Gastroesophageal sphincter (tissue), 4 donors: ENCODE data around the gene B4GALT7. TPM values are rescaled to one million over a fixed set of nuclear protein-coding genes. Genes with fewer than 3 reads are reported as not detected.

Experiments
- ATAC-seq: fragments of 150-250 bp; one replicate; pipeline ENCODE4 v1.9.1; 2016; ENCODE audit warnings: mild to moderate bottlenecking, moderate library complexity
- H3K27ac ChIP-seq, 4 donors: fragments of 200-600 bp; sonication (generic) in 3 of 4; 1 replicate in 3 of 4; 2 replicates in 1 of 4; pipeline ENCODE4 v1.5.1; 2016 to 2019
- H3K27me3 ChIP-seq: fragments of 200-600 bp; sonication (generic); one replicate; pipeline ENCODE4 v1.5.1; 2019
- H3K36me3 ChIP-seq, 2 donors: fragments of 200-600 bp; sonication (generic); one replicate each; pipeline ENCODE4 v1.5.1; 2019; ENCODE audit warnings: control low read depth in 1 of 2
- H3K4me1 ChIP-seq, 3 donors: fragments of 200-600 bp; sonication (generic); 1 replicate in 2 of 3; 2 replicates in 1 of 3; pipeline ENCODE4 v1.5.1; 2016 to 2019; ENCODE audit warnings: control low read depth in 2 of 3
- H3K4me3 ChIP-seq, 2 donors: fragments of 200-600 bp; sonication (generic); one replicate each; pipeline ENCODE4 v1.5.1; 2019; ENCODE audit warnings: mild to moderate bottlenecking in 1 of 2, moderate library complexity in 1 of 2
- H3K9me3 ChIP-seq, 3 donors: fragments of 200-600 bp; sonication (generic); one replicate each; pipeline ENCODE4 v1.5.1; 2017 to 2019; ENCODE audit warnings: control low read depth in 2 of 3
- CTCF ChIP-seq, 4 experiments: fragments of 200-600 bp in 2 of 4; fragments of 450-650 bp in 2 of 4; sonication (generic) in 1 of 4; IDR thresholded peaks; one replicate each; pipeline ENCODE4 v1.5.1; 2017 to 2019; ENCODE audit warnings: antibody characterized with exemption in 4 of 4, mild to moderate bottlenecking in 2 of 4, moderate library complexity in 2 of 4
- EP300 ChIP-seq: sonication (generic); formaldehyde crosslinking; IDR thresholded peaks from one replicate; pipeline ENCODE4 v1.6.1; 2017; ENCODE audit warnings: antibody characterized with exemption, mild to moderate bottlenecking
- POLR2A ChIP-seq, 2 donors: fragments of 450-650 bp; IDR thresholded peaks; one replicate each; pipeline ENCODE4 v1.6.1; 2017; ENCODE audit warnings: antibody characterized with exemption in 2 of 2, mild to moderate bottlenecking in 2 of 2, moderate library complexity in 1 of 2
- POLR2AphosphoS5 ChIP-seq: sonication (generic); formaldehyde crosslinking; IDR thresholded peaks from one replicate; pipeline ENCODE4 v1.6.1; 2017; ENCODE audit warnings: antibody characterized with exemption
- WGBS, 2 donors: methylation state at CpG; one replicate each; pipeline ENCODE4 v1.1.5; 2018; ENCODE audit warnings: low coverage in 1 of 2; 5-methylcytosine and 5-hydroxymethylcytosine counted together
- total RNA-seq, 4 donors: library from RNA; depleted of rRNA; stranded (reverse); fragments of >200 nt; gene quantifications; one replicate each; pipeline ENCODE4 v1.1.0, GENCODE V29; 2016

B4GALT7 gene
- total RNA-seq, 4 donors from 2014 or later: 10.2 to 19.5 (median 15.5) TPM

- Histone ChIP-seq H3K27ac (peak within 1 kb of the TSS in 3 of 4 donors; percentile 77 to 84 (median 80)), H3K27me3 (peaks cover 32% of the 10 kb centered on the region), H3K4me3 (peak within 1 kb of the TSS; percentile 90 to 96), H3K36me3 (peaks cover 0 to 34% of the 10 kb centered on the region in 2 donors), H3K9me3 (no peaks in the 10 kb centered on the region), H3K4me1 (peaks cover 0 to 25% (median 6%) of the 10 kb centered on the region in 3 donors)
- WGBS, 2 donors: 2% methylated on average over 6 to 15 of the region's 71 CpGs
- TF ChIP-seq CTCF (IDR thresholded peaks at IDR 0.05) (peak in 3 of 4 experiments; percentile 30 to 46 (median 38)), POLR2A (IDR thresholded peaks at IDR 0.05) (peak; percentile 68 to 71), EP300 (no peak), POLR2AphosphoS5 (peak; percentile 85)
- peak; percentile 96 for ATAC-seq
Observed at GRCh38 chr5:177592010-177592834, 7.7 kb upstream of the B4GALT7 start, which contains the start of gene TMED9. Gene TMED9 (plus strand): TSS chr5:177592203. CDS start chr5:177592215, 12 bp downstream.

GRCh38 chr5:177592905-177593304, 7.0 kb upstream of the B4GALT7 start:
- ATAC-seq: no peak
- Histone ChIP-seq H3K9me3 (no peaks in the 10 kb centered on the region), H3K27me3 (peaks cover 29% of the 10 kb centered on the region), H3K27ac (no peak overlapping the region), H3K4me1 (peaks cover 0 to 25% (median 6%) of the 10 kb centered on the region in 3 donors), H3K4me3 (peak overlapping the region; percentile 90 to 96), H3K36me3 (peaks cover 0 to 34% of the 10 kb centered on the region in 2 donors)
- TF ChIP-seq POLR2AphosphoS5 (no peak), EP300 (no peak), POLR2A (IDR thresholded peaks at IDR 0.05) (no peak), CTCF (IDR thresholded peaks at IDR 0.05) (no peak)
- 70 to 84% methylated on average over 4 to 6 of the region's 13 CpGs for WGBS, 2 donors

GRCh38 chr5:177593511-177593910, 6.4 kb upstream of the B4GALT7 start:
- peaks cover 0 to 25% (median 6%) of the 10 kb centered on the region in 3 donors for H3K4me1 ChIP-seq
- H3K4me3 ChIP-seq: no peak overlapping the region
- no peak for ATAC-seq
- peaks cover 22% of the 10 kb centered on the region for H3K27me3 ChIP-seq
- H3K9me3 ChIP-seq: no peaks in the 10 kb centered on the region
- H3K27ac ChIP-seq: no peak overlapping the region
- H3K36me3 ChIP-seq: peaks cover 0 to 34% of the 10 kb centered on the region in 2 donors
- no peak for TF ChIP-seq CTCF (IDR thresholded peaks at IDR 0.05)
- TF ChIP-seq POLR2AphosphoS5: no peak
- TF ChIP-seq EP300: no peak
- no peak for TF ChIP-seq POLR2A (IDR thresholded peaks at IDR 0.05)
- WGBS, 2 donors: 86 to 95% methylated on average over 3 of the region's 3 CpGs

- Histone ChIP-seq H3K9me3 (no peaks in the 10 kb centered on the region), H3K4me1 (peaks cover 0 to 30% (median 6%) of the 10 kb centered on the region in 3 donors), H3K36me3 (peaks cover 0 to 34% of the 10 kb centered on the region in 2 donors), H3K27ac (no peak overlapping the region), H3K4me3 (no peak overlapping the region), H3K27me3 (peaks cover 20% of the 10 kb centered on the region)
- WGBS, 2 donors: 80 to 93% methylated on average over 2 to 5 of the region's 8 CpGs
- no peak for ATAC-seq
- TF ChIP-seq CTCF (IDR thresholded peaks at IDR 0.05) (no peak), POLR2A (IDR thresholded peaks at IDR 0.05) (no peak), POLR2AphosphoS5 (no peak), EP300 (no peak)
Observed at GRCh38 chr5:177594071-177594470, 5.9 kb upstream of the B4GALT7 start.
